MM.1S (cell line): ENCODE measurements around the gene CDH1.

Experiments
- DNase-seq: peaks from one replicate; pipeline ENCODE4 v3.0.0-alpha.2; 2015
- H2AFZ ChIP-seq: fragments of 300-600 bp; sonication (generic); 2 replicates; pipeline ENCODE4 v1.6.0; 2016; ENCODE audit warnings: antibody characterized with exemption, low read length
- H3F3A ChIP-seq: fragments of 300-600 bp; sonication (generic); 2 replicates; pipeline ENCODE4 v1.6.1; 2016; ENCODE audit warnings: mild to moderate bottlenecking, antibody characterized with exemption, low read length, moderate library complexity, mixed read lengths; ENCODE audit not compliant: insufficient read depth
- H3K27ac ChIP-seq: fragments of 300-600 bp; sonication (generic); 2 replicates; pipeline ENCODE4 v1.5.1; 2016; ENCODE audit warnings: mild to moderate bottlenecking, low read length
- H3K27me3 ChIP-seq: fragments of 300-600 bp; sonication (generic); replicated peaks from 2 replicates; pipeline ENCODE4 v1.6.0; 2016; ENCODE audit warnings: low read length; ENCODE audit not compliant: insufficient read depth
- H3K36me3 ChIP-seq: fragments of 300-600 bp; sonication (generic); replicated peaks from 2 replicates; pipeline ENCODE4 v1.6.1; 2016; ENCODE audit warnings: mild to moderate bottlenecking, low read length, mixed read lengths; ENCODE audit not compliant: insufficient read depth
- H3K4me1 ChIP-seq: fragments of 300-600 bp; sonication (generic); 2 replicates; pipeline ENCODE4 v1.6.1; 2016; ENCODE audit warnings: low read length, mixed read lengths
- H3K4me2 ChIP-seq: fragments of 300-600 bp; sonication (generic); 2 replicates; pipeline ENCODE4 v1.6.0; 2016; ENCODE audit warnings: low read depth, low read length
- H3K4me3 ChIP-seq: fragments of 300-600 bp; sonication (generic); 2 replicates; pipeline ENCODE4 v1.5.1; 2016; ENCODE audit warnings: low read length, mixed read lengths
- H3K79me2 ChIP-seq: fragments of 300-600 bp; sonication (generic); 2 replicates; pipeline ENCODE4 v1.6.1; 2016; ENCODE audit warnings: mixed run types, low read length, mixed read lengths
- H3K9ac ChIP-seq: fragments of 300-600 bp; sonication (generic); 2 replicates; pipeline ENCODE4 v1.6.1; 2016; ENCODE audit warnings: low read length, mixed read lengths
- H3K9me2 ChIP-seq: fragments of 300-600 bp; sonication (generic); replicated peaks from 2 replicates; pipeline ENCODE4 v1.6.1; 2016; ENCODE audit warnings: mild to moderate bottlenecking, low read length, mixed read lengths; ENCODE audit not compliant: insufficient read depth
- H3K9me3 ChIP-seq: fragments of 300-600 bp; sonication (generic); replicated peaks from 2 replicates; pipeline ENCODE4 v1.6.1; 2016; ENCODE audit warnings: mild to moderate bottlenecking, low read length, mixed read lengths; ENCODE audit not compliant: insufficient read depth
- H4K20me1 ChIP-seq: fragments of 300-600 bp; sonication (generic); 2 replicates; pipeline ENCODE4 v1.6.1; 2016; ENCODE audit warnings: mild to moderate bottlenecking, low read length, moderate library complexity, mixed read lengths; ENCODE audit not compliant: insufficient read depth
- EZH2 ChIP-seq: fragments of 300-600 bp; sonication (generic); optimal IDR thresholded peaks from 2 replicates; pipeline ENCODE3; 2017; ENCODE audit warnings: low read depth, mild to moderate bottlenecking, antibody characterized with exemption, low read length, mixed read lengths
- EZH2phosphoT487 ChIP-seq: fragments of 300-600 bp; sonication (generic); IDR thresholded peaks from 2 replicates; pipeline ENCODE4 v1.6.1; 2018; ENCODE audit warnings: antibody characterized with exemption, low read length
- TF ChIP-seq, protein P1 (sequence below): fragments of 300-600 bp; sonication (generic); IDR thresholded peaks from 2 replicates; pipeline ENCODE4 v1.5.1; 2016; ENCODE audit warnings: antibody characterized with exemption, low read length, mixed read lengths

The CDH1 gene

GRCh38 chr16:68746951-68747350 is 9.9 kb downstream of the CDH1 start:
- H3K4me2 ChIP-seq, result no peak overlapping the region
- H2AFZ ChIP-seq, result no peak overlapping the region
- no peaks in the 10 kb centered on the region for H3K27me3 ChIP-seq
- DNase-seq, result no peak
- no peaks in the 10 kb centered on the region for H3K9me2 ChIP-seq
- H3K27ac ChIP-seq, result no peak overlapping the region
- no peak overlapping the region for H3K4me3 ChIP-seq
- H4K20me1 ChIP-seq, result no peaks in the 10 kb centered on the region
- H3K9me3 ChIP-seq, result no peaks in the 10 kb centered on the region
- no peaks in the 10 kb centered on the region for H3K79me2 ChIP-seq
- H3K4me1 ChIP-seq, result no peaks in the 10 kb centered on the region
- no peak overlapping the region for H3K9ac ChIP-seq
- H3K36me3 ChIP-seq, result no peaks in the 10 kb centered on the region
- TF ChIP-seq EZH2 (no peak), EZH2phosphoT487 (no peak)
- TF ChIP-seq, protein P1, sequence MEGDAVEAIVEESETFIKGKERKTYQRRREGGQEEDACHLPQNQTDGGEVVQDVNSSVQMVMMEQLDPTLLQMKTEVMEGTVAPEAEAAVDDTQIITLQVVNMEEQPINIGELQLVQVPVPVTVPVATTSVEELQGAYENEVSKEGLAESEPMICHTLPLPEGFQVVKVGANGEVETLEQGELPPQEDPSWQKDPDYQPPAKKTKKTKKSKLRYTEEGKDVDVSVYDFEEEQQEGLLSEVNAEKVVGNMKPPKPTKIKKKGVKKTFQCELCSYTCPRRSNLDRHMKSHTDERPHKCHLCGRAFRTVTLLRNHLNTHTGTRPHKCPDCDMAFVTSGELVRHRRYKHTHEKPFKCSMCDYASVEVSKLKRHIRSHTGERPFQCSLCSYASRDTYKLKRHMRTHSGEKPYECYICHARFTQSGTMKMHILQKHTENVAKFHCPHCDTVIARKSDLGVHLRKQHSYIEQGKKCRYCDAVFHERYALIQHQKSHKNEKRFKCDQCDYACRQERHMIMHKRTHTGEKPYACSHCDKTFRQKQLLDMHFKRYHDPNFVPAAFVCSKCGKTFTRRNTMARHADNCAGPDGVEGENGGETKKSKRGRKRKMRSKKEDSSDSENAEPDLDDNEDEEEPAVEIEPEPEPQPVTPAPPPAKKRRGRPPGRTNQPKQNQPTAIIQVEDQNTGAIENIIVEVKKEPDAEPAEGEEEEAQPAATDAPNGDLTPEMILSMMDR, result no peak
- H3F3A ChIP-seq, result no peaks in the 10 kb centered on the region

DNA sequence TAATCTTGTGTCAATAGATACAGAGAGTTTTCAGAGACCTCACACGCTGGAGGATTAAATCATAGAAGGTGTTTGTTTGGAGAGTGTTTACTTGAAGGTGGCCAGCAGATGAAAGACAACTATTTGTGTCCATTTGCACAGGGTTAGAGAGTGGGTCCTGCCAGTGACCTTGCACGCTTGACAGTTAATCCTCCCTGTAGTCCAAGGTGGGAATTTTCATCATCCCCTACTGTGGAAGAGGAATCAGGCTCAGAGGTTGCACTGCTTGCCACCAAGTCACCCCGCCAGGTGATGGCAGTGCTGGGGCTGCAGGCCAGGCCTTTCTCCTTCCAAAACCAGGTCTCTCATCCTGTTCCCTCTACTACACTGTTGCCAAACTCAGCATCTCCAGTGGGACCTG is 12.3 kb downstream of the CDH1 start:
- no peak for DNase-seq
- no peaks in the 10 kb centered on the region for H3K27me3 ChIP-seq

GRCh38 chr16:68750193-68750695 is 13.2 kb downstream of the CDH1 start:
- Histone ChIP-seq H3F3A (peaks cover 3% of the 10 kb centered on the region), H3K27me3 (no peaks in the 10 kb centered on the region), H3K4me3 (no peak overlapping the region), H3K9me3 (no peaks in the 10 kb centered on the region), H4K20me1 (no peaks in the 10 kb centered on the region), H3K36me3 (no peaks in the 10 kb centered on the region), H2AFZ (no peak overlapping the region), H3K4me2 (no peak overlapping the region), H3K27ac (no peak overlapping the region), H3K4me1 (no peaks in the 10 kb centered on the region), H3K79me2 (no peaks in the 10 kb centered on the region), H3K9me2 (no peaks in the 10 kb centered on the region), H3K9ac (no peak overlapping the region)
- no peak for TF ChIP-seq EZH2phosphoT487
- TF ChIP-seq, protein P1, result no peak
- TF ChIP-seq EZH2, result no peak
- DNase-seq, result no peak

More for the DNA sequence above, 12.3 kb downstream of the CDH1 start:
- no peaks in the 10 kb centered on the region for H3K36me3 ChIP-seq
- no peaks in the 10 kb centered on the region for H3F3A ChIP-seq
- H2AFZ ChIP-seq, result no peak overlapping the region
- TF ChIP-seq EZH2 (no peak), EZH2phosphoT487 (no peak)
- TF ChIP-seq, protein P1, result no peak
- H3K9me3 ChIP-seq, result no peaks in the 10 kb centered on the region
- no peaks in the 10 kb centered on the region for H3K4me1 ChIP-seq
- H4K20me1 ChIP-seq, result no peaks in the 10 kb centered on the region
- H3K9ac ChIP-seq, result no peak overlapping the region
- no peak overlapping the region for H3K4me2 ChIP-seq
- no peaks in the 10 kb centered on the region for H3K9me2 ChIP-seq
- H3K4me3 ChIP-seq, result no peak overlapping the region
- no peak overlapping the region for H3K27ac ChIP-seq
- no peaks in the 10 kb centered on the region for H3K79me2 ChIP-seq
